Spinal cord (tissue), 10 donors: ENCODE measurements around the gene C12orf50. TPM values are rescaled to one million over a fixed set of nuclear protein-coding genes. Genes with fewer than 3 reads are reported as not detected.

Experiments used
- DNase-seq, 6 donors: peaks; one replicate each; pipeline versions ENCODE4 v3.0.0 to v3.0.0-alpha.2; 2013 to 2015; ENCODE audit warnings: low spot score in 6 of 6, low read depth in 4 of 6
- H3K27ac ChIP-seq: one replicate; pipeline ENCODE4 v1.5.1; 2013; ENCODE audit warnings: low read depth, low read length, control low read depth
- H3K27me3 ChIP-seq: one replicate; pipeline ENCODE4 v1.6.1; 2013; ENCODE audit warnings: low read length; ENCODE audit not compliant: control insufficient read depth, insufficient read depth
- H3K36me3 ChIP-seq: one replicate; pipeline ENCODE4 v1.6.1; 2013; ENCODE audit warnings: low read length; ENCODE audit not compliant: control insufficient read depth, insufficient read depth
- H3K4me1 ChIP-seq: one replicate; pipeline ENCODE4 v1.6.1; 2013; ENCODE audit warnings: low read length; ENCODE audit not compliant: control insufficient read depth, insufficient read depth
- H3K4me3 ChIP-seq: one replicate; pipeline ENCODE4 v1.5.1; 2013; ENCODE audit warnings: low read depth, low read length, control low read depth
- H3K9me3 ChIP-seq: one replicate; pipeline ENCODE4 v1.6.1; 2013; ENCODE audit warnings: low read length; ENCODE audit not compliant: control insufficient read depth, insufficient read depth
- WGBS: methylation state at CpG from one replicate; pipeline ENCODE4 v1.1.5; 2013; ENCODE audit warnings: missing lambda C conversion rate; ENCODE audit not compliant: insufficient coverage; 5-methylcytosine and 5-hydroxymethylcytosine counted together
- polyA plus RNA-seq, 2 donors: library from polyadenylated mRNA; unstranded; fragments of 120-200 nt; gene quantifications; one replicate each; pipeline ENCODE4 v1.2.1, GENCODE V29; 2013; ENCODE audit not compliant: insufficient read length in 2 of 2
- small RNA-seq: library from RNA; depleted of rRNA; stranded (forward); fragments of <200 nt; gene quantifications from one replicate; pipeline ENCODE3, GENCODE V24; 2014; ENCODE audit warnings: low replicate concordance
- total RNA-seq, 2 donors: library from RNA; depleted of rRNA in 1 of 2; stranded (reverse); fragments of 120-200 nt in 1 of 2; fragments of >200 nt in 1 of 2; gene quantifications; one replicate each; pipeline versions ENCODE4 v1.2.3 to v1.2.4, GENCODE V29; 2013 to 2014
- donor health status: healthy.

The C12orf50 gene
- total and polyA plus RNA-seq, 4 donors: 0.11 to 0.53 (median 0.24) TPM; not detected in 1

GRCh38 chr12:87930627-87931026, 98.6 kb downstream of the C12orf50 start:
- WGBS: no CpG with 5 or more reads among the region's 1 CpG
- DNase-seq: peak in 2 of 6 donors; percentile 35 to 63

More at GRCh38 chr12:87930627-87931026, 98.6 kb downstream of the C12orf50 start:
- H3K4me1 ChIP-seq: no peaks in the 10 kb centered on the region
- no peak overlapping the region for H3K4me3 ChIP-seq
- H3K27ac ChIP-seq: no peak overlapping the region
- no peaks in the 10 kb centered on the region for H3K9me3 ChIP-seq
- H3K27me3 ChIP-seq: no peaks in the 10 kb centered on the region
- H3K36me3 ChIP-seq: no peaks in the 10 kb centered on the region

Small RNAs within 50 kb of the gene (small RNA-seq; reads per million reads assigned to genes)
- gene RNA5SP364: not detected

Other genes starting within 250 kb of the C12orf50 start
- gene CEP290, start 112.7 kb upstream of the C12orf50 start, total RNA-seq: 10 to 100 TPM; 24.6 to 35.2 TPM
- gene CEP290, start 112.7 kb upstream of the C12orf50 start, polyA plus RNA-seq: 10 to 100 TPM; 15.3 to 23.3 TPM
- 10 to 100 TPM; 32.0 to 46.5 TPM for gene TMTC3, start 112.9 kb upstream of the C12orf50 start, total RNA-seq
- gene TMTC3, start 112.9 kb upstream of the C12orf50 start, polyA plus RNA-seq: 10 to 100 TPM in 1 of 2 donors, 1 to 10 TPM in 1; 9.4 to 12.5 TPM